Peyer's patch (tissue), 4 donors: ENCODE data around the gene CSNK1G3.

Experiments used
- POLR2A ChIP-seq, 2 donors: fragments of 450-650 bp; IDR thresholded peaks; one replicate each; pipeline ENCODE4 v1.5.1; 2017; ENCODE audit warnings: antibody characterized with exemption in 2 of 2, mild to moderate bottlenecking in 2 of 2, moderate library complexity in 2 of 2
- TF ChIP-seq, protein P1 (sequence below), 6 experiments: fragments of 450-650 bp in 4 of 6; fragments of 200-600 bp in 2 of 6; sonication (generic) in 1 of 6; IDR thresholded peaks; one replicate each; pipeline ENCODE4 v1.5.1; 2017 to 2019; ENCODE audit warnings: antibody characterized with exemption in 6 of 6, mild to moderate bottlenecking in 3 of 6, moderate library complexity in 1 of 6

DNA sequence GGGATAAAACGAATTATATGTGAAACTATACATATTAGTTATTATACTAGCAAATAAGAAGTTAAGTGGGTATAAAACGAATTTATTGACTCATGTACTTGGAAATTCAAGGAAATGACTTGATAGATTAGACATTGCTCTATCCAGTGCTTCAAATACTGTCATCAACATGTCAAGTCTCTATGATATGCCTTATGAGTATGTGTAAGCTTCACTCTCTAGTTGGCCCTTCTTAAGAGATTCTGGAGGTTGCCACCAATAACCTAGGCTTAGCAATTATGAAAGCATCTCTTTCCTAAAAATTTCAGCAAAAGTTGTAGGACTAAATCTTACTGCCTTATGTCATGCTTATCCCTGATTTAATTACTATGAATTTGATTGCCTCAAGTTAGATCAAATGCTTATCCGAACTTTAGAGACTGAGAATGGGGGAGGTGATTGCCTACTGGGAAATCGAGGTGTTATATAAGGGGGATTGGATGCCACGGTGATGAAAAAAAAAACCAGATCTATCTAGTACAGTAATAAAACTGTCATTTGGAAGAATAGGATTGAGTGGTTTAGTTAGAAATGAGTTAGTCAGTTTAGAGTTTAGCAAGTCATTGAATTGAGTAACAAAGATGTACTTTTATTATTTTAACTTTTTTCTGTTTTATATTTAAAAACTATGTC, 46.9 kb downstream of the CSNK1G3 start:
- TF ChIP-seq, protein P1, sequence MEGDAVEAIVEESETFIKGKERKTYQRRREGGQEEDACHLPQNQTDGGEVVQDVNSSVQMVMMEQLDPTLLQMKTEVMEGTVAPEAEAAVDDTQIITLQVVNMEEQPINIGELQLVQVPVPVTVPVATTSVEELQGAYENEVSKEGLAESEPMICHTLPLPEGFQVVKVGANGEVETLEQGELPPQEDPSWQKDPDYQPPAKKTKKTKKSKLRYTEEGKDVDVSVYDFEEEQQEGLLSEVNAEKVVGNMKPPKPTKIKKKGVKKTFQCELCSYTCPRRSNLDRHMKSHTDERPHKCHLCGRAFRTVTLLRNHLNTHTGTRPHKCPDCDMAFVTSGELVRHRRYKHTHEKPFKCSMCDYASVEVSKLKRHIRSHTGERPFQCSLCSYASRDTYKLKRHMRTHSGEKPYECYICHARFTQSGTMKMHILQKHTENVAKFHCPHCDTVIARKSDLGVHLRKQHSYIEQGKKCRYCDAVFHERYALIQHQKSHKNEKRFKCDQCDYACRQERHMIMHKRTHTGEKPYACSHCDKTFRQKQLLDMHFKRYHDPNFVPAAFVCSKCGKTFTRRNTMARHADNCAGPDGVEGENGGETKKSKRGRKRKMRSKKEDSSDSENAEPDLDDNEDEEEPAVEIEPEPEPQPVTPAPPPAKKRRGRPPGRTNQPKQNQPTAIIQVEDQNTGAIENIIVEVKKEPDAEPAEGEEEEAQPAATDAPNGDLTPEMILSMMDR (IDR thresholded peaks at IDR 0.05): no peak
- no peak for TF ChIP-seq POLR2A (IDR thresholded peaks at IDR 0.05)
